NCI-H1930 (cell line): ENCODE data around the gene PRSS27.
A peak's percentile ranks its signal among the peaks of the same experiment; 100 is the strongest.

Experiments used
- DNase-seq, 2 experiments: peaks; one replicate each; lab custom pipeline; 2025; lab: John Stamatoyannopoulos, UW

PRSS27 gene

GRCh38 chr16:2720064-2720457 lies at the start of gene PRSS27:
Gene PRSS27, minus strand, starts transcription at chr16:2720224. Its CDS starts 64 bp downstream, at chr16:2720160.
- DNase-seq: no peak

- DNase-seq: no peak
Measured at GRCh38 chr16:2769675-2770056, 49.6 kb upstream of the PRSS27 start.

- DNase-seq: no peak
Measured at GRCh38 chr16:2769100-2769529, 49.1 kb upstream of the PRSS27 start.

- DNase-seq: no peak
Measured at GRCh38 chr16:2768403-2769089, 48.5 kb upstream of the PRSS27 start.

- no peak for DNase-seq
Measured at GRCh38 chr16:2767891-2768290, 47.9 kb upstream of the PRSS27 start.

GRCh38 chr16:2767140-2767731 lies 47.2 kb upstream of the PRSS27 start:
- DNase-seq: no peak

- no peak for DNase-seq
Measured at GRCh38 chr16:2766430-2767139, 46.6 kb upstream of the PRSS27 start.

GRCh38 chr16:2765462-2766404 lies 45.7 kb upstream of the PRSS27 start:
- DNase-seq: no peak

GRCh38 chr16:2764718-2765117 lies 44.7 kb upstream of the PRSS27 start:
- no peak for DNase-seq

- no peak for DNase-seq
Measured at GRCh38 chr16:2763173-2763572, 43.1 kb upstream of the PRSS27 start.

- no peak for DNase-seq
Measured at GRCh38 chr16:2762711-2763110, 42.7 kb upstream of the PRSS27 start.

GRCh38 chr16:2761886-2762583 lies 42.0 kb upstream of the PRSS27 start:
- no peak for DNase-seq

GRCh38 chr16:2761472-2761871 lies 41.4 kb upstream of the PRSS27 start:
- no peak for DNase-seq

GRCh38 chr16:2757344-2757743 lies 37.3 kb upstream of the PRSS27 start:
- no peak for DNase-seq

GRCh38 chr16:2756288-2757015 lies 36.4 kb upstream of the PRSS27 start:
- no peak for DNase-seq

GRCh38 chr16:2755158-2755557 lies 35.1 kb upstream of the PRSS27 start:
- no peak for DNase-seq

- DNase-seq: no peak
Measured at GRCh38 chr16:2753733-2754020, 33.7 kb upstream of the PRSS27 start.

- peak; percentile 80 to 82 for DNase-seq
Measured at GRCh38 chr16:2752850-2753732, 33.1 kb upstream of the PRSS27 start.

- DNase-seq: peak; percentile 93 to 99
Measured at GRCh38 chr16:2752035-2752849, 32.2 kb upstream of the PRSS27 start, which contains the start of gene SRRM2. Gene SRRM2, plus strand, starts transcription at chr16:2752638. Its CDS starts 3,727 bp downstream, at chr16:2756365.
